HG02571 (cell line): ENCODE measurements around the gene STKLD1.
A peak's percentile ranks its signal among the peaks of the same experiment; 100 is the strongest.
"Not testable (repeated sequence)": the region's sequence is repeated elsewhere in the genome, so short reads cannot be mapped to it uniquely, and the experiment has no call there.

Source experiments
- ATAC-seq: cut with Tn5 transposase; IDR thresholded peaks from one replicate; pipeline ENCODE4 v1.9.1; 2021; ENCODE audit warnings: mild to moderate bottlenecking, moderate library complexity; ENCODE audit not compliant: unreplicated experiment

STKLD1 gene

GRCh38 chr9:133360400-133361393 is 15.5 kb upstream of the STKLD1 start:
- ATAC-seq = no peak

GRCh38 chr9:133361507-133362092 is 14.6 kb upstream of the STKLD1 start:
- no peak for ATAC-seq

GRCh38 chr9:133362359-133363044 is 13.7 kb upstream of the STKLD1 start:
- ATAC-seq = no peak

- no peak for ATAC-seq
These were observed 9.7 kb upstream of the STKLD1 start for GRCh38 chr9:133366435-133366834.

- no peak for ATAC-seq
These were observed 8.9 kb upstream of the STKLD1 start for GRCh38 chr9:133367221-133367620.

- ATAC-seq = no peak
These were observed 8.4 kb upstream of the STKLD1 start for GRCh38 chr9:133367778-133368177.

- no peak for ATAC-seq
These were observed 7.8 kb upstream of the STKLD1 start for GRCh38 chr9:133368249-133368881.

GRCh38 chr9:133369422-133369821 is 6.7 kb upstream of the STKLD1 start:
- no peak for ATAC-seq

- ATAC-seq = no peak
These were observed 6.2 kb upstream of the STKLD1 start for GRCh38 chr9:133369933-133370332.

- ATAC-seq = no peak
These were observed 5.5 kb upstream of the STKLD1 start for GRCh38 chr9:133370685-133371084.

GRCh38 chr9:133371261-133371711 is 4.9 kb upstream of the STKLD1 start:
- no peak for ATAC-seq

- ATAC-seq = no peak
These were observed 4.0 kb upstream of the STKLD1 start for GRCh38 chr9:133372144-133372543.

GRCh38 chr9:133374612-133375115 is 1.5 kb upstream of the STKLD1 start:
- no peak for ATAC-seq

- peak; percentile 12 for ATAC-seq
These were observed 946 bp upstream of the STKLD1 start for GRCh38 chr9:133375116-133375723.

- ATAC-seq = not testable (repeated sequence)
These were observed 1.1 kb downstream of the STKLD1 start for GRCh38 chr9:133377280-133377679.

- ATAC-seq = no peak
These were observed 1.6 kb downstream of the STKLD1 start for GRCh38 chr9:133377721-133378216.

- no peak for ATAC-seq
These were observed 2.3 kb downstream of the STKLD1 start for GRCh38 chr9:133378408-133378962.

GRCh38 chr9:133379153-133380086 is 3.3 kb downstream of the STKLD1 start:
- no peak for ATAC-seq

GRCh38 chr9:133380734-133381133 is 4.6 kb downstream of the STKLD1 start:
- no peak for ATAC-seq
